Measurements from ENCODE around the gene CACNA1E. TPM values are rescaled to one million over a fixed set of nuclear protein-coding genes. Genes with fewer than 3 reads are reported as not detected.

CACNA1E gene
- 149 TPM for total RNA-seq

DNA sequence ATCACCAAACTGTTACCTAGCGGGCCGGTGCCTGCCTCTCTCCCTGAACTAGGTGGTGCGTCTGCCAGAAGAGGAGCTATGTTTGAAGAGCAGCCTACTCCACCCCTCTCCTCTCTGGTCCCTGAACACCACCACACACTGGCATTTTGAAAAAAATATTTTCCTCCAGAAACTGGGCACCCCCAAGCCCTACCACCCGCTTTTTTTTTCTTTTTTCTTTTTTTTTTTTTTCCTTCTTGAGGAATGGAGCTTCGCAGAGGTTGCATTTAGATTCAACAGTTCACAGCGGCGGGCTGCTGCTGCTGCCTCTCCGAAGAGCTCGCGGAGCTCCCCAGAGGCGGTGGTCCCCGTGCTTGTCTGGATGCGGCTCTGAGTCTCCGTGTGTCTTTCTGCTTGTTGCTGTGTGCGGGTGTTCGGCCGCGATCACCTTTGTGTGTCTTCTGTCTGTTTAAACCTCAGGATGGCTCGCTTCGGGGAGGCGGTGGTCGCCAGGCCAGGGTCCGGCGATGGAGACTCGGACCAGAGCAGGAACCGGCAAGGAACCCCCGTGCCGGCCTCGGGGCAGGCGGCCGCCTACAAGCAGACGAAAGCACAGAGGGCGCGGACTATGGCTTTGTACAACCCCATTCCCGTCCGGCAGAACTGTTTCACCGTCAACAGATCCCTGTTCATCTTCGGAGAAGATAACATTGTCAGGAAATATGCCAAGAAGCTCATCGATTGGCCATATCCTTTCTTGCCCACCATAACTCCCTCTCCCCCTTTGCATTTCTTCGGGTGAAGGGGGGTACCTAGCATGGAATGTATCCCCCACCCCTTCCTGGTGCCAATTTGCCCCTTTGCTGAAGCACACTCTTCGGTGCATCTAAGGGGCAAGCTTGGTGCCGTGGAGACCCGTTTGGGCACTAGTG, at the start of gene CACNA1E:
CACNA1E (plus strand) TSS at position 233 of the 911 bp plus-strand sequence; CDS start at position 461, 228 bp downstream.

Small RNAs within 50 kb of the gene (small RNA-seq; reads per million reads assigned to genes)
- gene RF00017 (ENCODE audit: low replicate concordance) (not detected), gene RNA5SP70 (ENCODE audit: low replicate concordance) (not detected)

All from parietal lobe (tissue), 2 donors.